Measurements from ENCODE around the gene KRTAP10-4.

GRCh38 chr21:44558695-44559094, 14.8 kb upstream of the KRTAP10-4 start, which contains the start of gene KRTAP10-3:
- TF ChIP-seq CTCF (IDR thresholded peaks at IDR 0.05 in 2 of 3, conservative IDR thresholded peaks at IDR 0.05 in 1 of 3; ENCODE audit: control insufficient read depth in 2 of 3, extremely low read depth in 1 of 3, insufficient read depth in 1 of 3, low read depth in 3 of 3, low read length in 3 of 3) = no peak
- no peak for TF ChIP-seq ZBTB33 (IDR thresholded peaks at IDR 0.05)
- TF ChIP-seq REST (IDR thresholded peaks at IDR 0.05; ENCODE audit: low read depth, low read length) = no peak
- TF ChIP-seq POLR2AphosphoS5 (IDR thresholded peaks at IDR 0.05; ENCODE audit: low read length) = no peak
- TF ChIP-seq POU2F2 (IDR thresholded peaks at IDR 0.05; ENCODE audit: borderline replicate concordance, low read depth, low read length) = no peak
- TF ChIP-seq CBX5 (IDR thresholded peaks at IDR 0.05; ENCODE audit: low read depth) = no peak
- TF ChIP-seq ETV6 (conservative IDR thresholded peaks at IDR 0.05 in 1 of 2, IDR thresholded peaks at IDR 0.05 in 1 of 2; ENCODE audit: borderline replicate concordance in 1 of 2, low read depth in 1 of 2) = no peak
- TF ChIP-seq POLR2A (IDR thresholded peaks at IDR 0.05; ENCODE audit: low read depth, low read length) = no peak
- no peak for TF ChIP-seq SUPT20H (IDR thresholded peaks at IDR 0.05; ENCODE audit: borderline replicate concordance, control insufficient read depth, low read depth, low read length)
- no peak for TF ChIP-seq ATF2 (IDR thresholded peaks at IDR 0.05; ENCODE audit: low read length)
- no peak for TF ChIP-seq CEBPB (IDR thresholded peaks at IDR 0.05; ENCODE audit: borderline replicate concordance in 1 of 2, low read depth in 2 of 2, low read length in 2 of 2)

Data from GM12878 (cell line).